COR-L47 (cell line): ENCODE data around the gene AFAP1L2.

Source experiments
- DNase-seq: peaks from one replicate; lab custom pipeline; 2025; lab: John Stamatoyannopoulos, UW

AFAP1L2 gene

DNA sequence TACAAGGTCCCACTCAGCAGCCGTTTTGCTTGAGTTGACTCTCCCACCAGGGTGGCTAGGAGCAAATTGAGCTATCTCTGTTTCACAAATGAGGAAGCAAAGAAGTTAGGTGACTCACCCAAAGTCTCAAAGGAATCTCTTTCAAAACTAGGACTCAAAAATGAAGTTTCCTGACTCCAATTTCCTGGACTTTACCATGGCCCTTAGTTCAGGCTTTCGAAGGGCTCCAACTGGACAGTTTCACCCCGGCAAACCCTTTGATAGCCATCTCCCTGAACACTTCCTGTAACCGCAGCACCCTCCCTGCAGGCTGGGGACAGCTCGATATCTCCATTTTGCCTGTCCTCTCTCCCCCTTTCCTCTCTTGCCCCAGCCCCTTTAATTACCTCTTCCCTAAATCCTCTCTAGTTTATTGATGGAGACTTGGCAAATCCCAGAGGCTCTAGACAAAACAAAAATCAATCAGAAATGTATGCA, 4.7 kb upstream of the AFAP1L2 start:
- DNase-seq, result no peak

DNA sequence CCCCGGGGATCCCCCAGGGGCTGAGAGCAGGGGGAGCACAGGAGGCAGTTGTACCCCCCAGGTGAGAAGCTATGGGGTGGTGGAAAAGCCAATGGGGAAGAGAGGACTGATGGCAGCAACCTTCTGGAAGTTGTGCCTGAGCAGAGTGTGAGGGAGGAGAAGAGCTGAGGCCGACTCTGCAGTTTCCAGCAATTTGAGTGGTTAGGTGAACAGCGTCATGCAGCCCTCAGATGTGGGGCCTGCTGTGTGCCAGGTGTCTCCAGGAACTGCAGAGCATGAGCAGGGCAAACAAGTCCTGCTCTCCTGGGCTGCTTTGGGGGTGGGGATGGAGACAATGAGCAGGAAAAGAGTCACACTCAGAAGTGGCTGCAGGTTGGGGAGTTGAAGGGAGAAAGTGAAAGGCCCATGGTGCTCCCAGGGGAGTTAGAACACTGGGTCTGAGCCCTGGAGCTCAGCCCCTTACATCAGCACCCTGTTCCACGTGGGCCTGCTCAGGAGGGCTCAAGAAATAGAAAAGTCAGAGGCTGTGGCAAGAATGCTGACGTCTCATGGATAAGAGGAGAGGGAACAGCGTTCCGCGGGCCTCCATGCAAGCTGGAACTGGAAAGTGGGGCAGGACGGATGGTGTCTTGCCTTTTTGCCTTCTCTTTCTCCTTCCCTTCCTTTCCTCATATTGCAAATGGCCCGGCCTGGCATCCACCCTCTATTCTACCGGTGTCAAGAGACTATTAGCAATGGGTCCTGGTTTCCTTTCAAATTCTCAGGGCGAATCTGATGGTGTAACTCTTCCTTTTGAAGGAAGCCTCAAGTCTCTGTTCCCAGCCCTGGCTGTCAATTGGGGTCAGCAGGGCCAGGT, 4.0 kb upstream of the AFAP1L2 start:
- DNase-seq, result no peak

DNA sequence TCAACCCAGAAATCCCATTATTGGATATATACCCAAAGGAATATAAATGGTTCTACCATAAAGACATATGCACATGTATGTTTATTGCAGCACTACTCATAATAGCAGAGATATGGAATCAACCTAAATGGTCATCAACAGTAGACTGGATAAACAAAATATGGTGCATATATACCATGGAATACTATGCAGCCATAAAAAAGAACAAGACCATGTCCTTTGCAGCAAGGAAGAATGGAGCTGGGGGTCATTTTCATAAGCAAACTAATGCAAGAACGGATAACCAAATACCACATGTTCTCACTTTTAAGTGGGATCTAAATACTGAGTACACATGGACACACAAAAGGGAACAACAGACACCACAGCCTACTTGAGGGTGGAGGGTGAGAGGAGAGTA, 2.2 kb upstream of the AFAP1L2 start:
- DNase-seq, result no peak

DNA sequence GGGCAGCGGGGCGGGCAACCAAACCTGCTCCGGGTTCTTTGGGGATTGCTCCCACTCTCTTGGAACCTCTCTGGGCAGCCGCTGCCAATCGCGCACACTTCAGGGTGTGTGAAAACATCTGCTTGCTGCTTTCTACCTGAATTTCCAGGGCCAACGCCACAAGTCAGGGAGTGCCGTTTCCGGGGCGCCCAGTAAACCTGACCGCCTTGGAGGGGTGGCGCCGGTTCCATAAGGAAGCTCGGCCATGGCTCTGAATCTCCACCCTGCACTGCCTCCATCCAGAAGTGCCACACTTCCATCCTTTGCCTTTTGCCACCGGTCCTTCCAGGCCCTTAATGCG, 679 bp upstream of the AFAP1L2 start:
- no peak for DNase-seq

DNA sequence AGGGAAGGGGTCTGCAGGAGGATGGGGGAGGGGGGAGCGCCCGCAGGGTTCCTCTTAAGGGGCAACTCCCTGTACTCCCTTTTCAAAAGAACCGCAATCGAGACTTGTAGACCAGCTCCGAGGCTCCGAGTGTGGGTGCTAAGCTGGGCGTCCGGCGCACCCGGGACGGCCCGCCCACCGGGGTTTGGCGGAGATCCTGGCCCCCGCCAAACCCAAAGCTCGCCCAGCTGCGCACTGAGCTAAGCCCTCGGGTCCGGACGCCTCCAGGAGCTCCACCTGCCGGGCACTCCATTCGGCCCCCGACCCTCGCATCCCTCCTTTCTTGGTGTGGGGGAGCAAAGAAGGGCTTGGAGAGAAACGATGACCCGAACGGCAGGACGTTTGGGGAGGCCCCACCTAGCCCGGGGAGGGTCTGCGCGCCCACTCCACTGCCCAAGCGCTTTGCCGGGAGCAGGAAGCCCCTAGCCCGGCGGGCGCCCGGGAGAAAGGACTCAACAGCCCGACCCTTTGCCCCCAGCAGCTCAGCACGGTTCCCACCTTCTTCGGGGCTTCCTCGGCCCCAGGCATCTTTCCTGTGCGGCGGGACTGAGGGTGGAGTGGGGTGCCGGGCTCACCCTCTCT, 651 bp downstream of the AFAP1L2 start:
- DNase-seq, result no peak

DNA sequence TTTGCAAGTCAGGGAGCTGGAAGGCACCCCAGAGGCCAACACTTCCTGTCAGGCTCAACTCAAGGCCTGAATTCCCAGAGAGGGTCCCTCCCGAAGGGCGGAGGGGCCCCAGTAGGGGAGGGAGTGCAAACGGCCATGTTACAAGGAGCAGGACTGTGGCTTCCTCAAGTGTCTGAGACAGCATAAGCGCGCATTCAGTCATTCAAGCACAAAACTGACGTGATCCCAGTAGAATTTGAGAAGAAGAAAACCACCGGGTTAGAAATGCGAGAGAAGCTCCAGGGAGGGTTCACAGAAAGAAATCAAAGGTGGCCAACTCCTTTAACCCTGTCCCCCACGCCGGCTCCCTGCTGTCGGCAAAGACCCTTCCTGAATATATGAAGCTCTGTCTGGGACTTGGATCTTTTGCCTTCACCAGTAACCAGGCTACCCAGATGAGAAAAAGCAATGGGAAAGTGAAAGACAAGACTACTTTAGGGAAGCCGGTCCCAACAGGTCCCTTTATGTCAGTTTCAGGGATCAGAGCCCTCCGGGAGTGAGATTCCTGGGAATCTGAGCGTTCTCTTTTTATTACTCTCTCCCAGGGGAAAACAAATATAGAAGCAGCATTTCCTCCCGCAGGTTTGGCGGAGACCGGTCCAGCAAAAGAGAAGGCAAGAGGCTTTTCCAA, 1.3 kb downstream of the AFAP1L2 start:
- DNase-seq, result no peak

DNA sequence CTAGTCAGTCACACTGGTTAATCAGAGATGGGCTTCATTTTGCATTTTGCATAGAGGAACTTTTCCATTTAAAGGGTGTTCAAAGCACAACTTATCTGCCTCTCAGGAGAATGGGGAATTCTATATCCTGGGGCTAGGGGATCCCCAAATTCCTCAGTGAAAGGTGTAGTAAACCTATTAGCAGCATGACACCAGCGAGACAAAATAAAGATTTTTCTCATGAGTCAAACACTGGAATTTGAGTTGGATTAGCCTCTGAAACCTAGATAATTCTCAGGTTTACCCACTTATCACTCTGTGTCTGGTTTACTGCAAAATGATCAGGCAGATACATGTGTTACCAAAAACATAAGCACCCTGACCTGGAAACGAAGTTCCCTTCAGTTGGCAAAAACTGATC, 2.1 kb downstream of the AFAP1L2 start:
- no peak for DNase-seq

DNA sequence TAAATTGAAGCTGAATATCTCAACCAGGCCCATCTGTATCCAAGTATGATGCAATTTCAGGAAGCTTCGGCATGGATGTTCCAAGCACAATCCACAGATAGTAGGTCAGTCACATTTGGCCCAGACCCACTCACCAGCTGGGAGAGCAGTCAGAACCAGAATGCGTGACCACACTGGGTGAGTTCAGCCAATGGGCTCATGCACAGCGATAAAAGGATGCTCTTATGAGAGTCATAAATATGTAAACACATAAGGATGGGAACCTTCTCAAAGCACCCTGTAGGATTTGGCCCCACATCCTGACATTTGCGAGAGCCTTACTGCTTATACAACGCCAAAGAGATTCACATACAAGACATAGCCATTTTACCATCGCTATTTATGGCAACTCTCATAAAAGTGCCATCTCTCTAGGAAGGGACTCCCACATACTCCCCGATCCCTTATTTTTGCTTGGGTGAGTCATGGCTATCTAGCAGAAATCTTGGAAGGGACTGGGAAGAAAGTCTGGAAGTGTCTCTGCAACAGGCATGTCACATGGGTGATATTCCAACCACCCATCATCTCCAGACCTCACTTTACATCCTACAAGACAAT, 3.0 kb downstream of the AFAP1L2 start:
- no peak for DNase-seq

DNA sequence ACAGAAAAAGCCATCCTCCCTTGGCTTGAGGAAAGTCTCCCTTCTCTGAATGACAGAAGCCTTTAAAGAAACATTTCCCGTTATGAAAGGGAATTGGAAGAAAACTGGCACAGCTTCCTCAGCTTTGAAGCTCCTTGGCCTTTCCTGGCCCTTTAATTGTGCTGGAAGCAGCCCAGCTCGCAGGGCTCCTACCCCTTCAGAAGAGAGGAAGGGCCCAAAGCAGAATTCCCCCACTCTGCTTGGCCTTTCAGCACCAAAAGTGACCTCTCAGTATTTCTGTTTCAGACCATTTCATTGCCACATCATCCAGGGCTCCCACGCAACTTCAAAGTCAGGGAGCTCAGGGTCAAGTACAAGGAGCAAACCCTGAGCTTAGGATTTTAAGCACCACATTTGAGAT, 4.2 kb downstream of the AFAP1L2 start:
- no peak for DNase-seq

DNA sequence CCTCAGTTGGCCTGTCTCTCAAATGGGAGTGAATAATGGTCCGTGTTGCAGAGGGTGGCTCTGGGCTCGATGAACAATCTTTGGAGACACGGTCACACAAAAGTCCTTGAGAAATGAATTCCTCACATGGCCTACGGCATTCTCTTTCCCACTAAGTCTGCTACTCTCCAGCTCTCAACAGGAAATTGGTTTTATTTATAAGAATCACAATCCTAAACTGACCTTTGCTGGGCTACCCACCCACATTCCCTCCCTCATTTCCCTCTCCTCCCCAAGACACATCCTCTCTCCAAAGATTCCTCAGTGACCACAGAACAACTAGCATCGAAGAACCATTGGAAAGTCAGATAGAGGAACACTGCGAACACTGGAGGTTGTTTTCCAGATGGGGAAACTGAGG, 4.7 kb downstream of the AFAP1L2 start:
- no peak for DNase-seq

DNA sequence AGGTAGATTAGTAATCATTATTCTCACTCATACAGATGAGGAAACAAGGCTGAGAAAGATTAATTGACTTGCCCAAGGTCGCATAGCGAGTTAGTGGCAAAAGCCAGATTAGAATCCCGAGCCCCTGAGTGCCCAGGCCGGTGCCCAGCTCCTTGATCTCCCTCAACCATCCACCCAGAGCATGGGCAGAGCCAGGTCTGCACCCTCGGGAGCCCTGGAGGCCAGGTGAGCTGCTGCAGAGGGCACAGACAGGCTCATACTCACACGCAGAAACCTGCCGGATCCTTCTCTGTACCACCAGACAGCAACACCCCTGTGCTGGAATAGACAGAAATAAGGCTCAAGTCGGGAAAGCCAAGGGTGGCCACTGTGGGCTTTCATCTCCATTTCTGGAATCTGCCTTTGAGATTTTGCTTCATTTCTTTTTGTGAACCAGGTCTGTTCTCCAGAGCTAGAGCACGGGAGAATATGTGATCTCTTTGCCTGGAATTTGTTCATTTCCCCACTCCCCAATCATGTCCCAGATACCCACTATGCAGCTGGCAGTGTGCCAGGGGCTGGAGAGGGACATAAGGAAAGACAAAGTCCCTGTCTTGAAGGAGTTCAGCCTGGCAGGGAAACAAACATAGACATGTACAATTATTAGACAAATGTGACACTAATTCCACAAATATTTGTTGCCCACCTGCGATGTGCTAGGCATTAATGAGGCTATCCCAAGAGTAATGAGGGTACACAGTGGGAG, 5.5 kb downstream of the AFAP1L2 start:
- DNase-seq, result no peak

DNA sequence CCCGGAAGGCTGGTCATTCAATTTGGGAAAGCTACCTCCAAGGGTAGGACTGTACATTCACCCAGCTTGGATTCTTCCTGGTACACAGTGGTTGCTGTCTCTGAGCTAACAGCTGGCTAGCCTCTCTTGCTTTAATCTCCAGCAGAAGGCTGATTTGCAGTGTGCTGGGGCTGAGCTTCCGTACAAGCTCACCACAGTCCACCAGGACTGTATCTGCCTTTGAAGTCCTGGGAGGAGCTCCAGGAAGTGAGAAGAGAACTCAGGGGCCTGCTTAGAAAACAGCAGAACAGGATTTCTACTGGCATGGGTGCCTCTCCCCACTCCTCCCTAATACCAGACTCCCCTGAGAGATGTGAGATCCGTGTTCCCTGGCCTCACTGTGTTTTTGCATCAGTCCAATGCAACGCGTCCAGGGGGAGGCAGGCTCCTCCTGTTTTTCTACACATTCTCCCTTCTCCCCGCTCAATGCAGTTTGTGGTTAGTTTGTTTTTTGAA, 6.6 kb downstream of the AFAP1L2 start:
- no peak for DNase-seq

DNA sequence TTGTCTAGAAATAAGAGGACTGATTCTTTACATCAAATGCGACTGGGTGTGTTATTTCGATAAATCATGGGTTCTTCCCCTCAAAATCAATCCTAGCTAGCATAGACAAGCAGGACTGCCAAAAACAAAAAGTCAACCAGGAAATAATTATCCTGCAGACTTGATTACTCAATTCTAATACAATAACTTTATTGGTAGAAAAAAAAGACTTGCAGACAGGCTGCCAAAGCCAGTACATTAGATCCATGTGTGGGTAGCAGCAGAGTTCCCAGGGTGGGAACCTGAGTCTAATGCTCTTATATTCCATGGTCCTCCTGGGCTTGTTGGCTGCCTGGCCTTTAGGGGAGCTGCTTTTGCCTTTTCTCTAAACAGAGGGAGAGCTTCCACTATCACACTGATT, 7.8 kb downstream of the AFAP1L2 start:
- DNase-seq, result no peak

DNA sequence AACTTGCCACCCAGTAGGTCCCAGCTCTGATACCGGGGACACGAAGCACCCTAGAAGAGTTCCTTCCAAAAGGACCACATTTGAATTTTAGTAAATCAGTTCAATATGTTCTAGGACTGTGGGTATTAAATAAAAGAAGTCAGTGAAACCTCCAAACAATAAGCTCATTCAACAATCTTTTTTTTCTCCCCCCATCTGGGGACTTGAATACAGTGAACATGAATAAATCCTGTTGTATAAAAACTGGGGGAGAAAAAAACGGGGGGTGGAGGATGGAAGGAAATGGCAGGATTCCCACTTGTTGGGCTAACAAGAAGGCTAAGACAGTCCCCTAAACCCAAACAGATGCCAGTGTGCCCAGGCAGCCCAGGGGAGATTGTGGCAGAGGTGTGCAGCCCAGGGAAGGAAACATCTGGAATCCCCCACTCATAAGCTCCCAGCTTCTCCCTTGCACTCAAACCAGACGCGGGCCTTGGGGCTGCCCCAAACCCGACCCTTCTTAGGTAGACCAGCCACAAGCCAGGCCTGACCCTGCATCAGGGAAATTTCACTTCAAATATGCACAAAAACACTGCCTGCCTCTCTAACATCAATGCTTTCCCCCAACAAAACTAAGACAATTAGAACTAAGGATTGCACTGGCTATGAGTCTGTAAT, 8.8 kb downstream of the AFAP1L2 start:
- no peak for DNase-seq

DNA sequence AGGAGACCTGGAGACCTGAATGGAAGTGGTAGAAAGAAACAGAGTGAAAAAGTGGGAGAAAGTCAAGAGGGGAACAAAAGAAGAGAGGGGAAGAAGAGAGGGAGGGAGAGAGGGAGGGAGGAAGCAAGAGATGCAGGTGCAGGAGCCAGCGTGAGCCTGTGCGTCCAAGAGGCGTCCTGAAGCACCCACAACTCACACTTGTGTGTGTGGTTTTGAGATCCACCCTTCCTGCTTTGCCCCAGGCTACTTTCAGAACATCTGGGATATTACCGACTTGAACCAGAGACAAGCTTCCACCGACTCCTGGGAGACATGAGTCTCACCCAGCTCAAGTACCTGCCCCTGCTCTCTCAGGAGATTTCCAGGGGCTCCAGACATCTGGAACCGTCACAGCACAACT, 9.8 kb downstream of the AFAP1L2 start:
- no peak for DNase-seq

DNA sequence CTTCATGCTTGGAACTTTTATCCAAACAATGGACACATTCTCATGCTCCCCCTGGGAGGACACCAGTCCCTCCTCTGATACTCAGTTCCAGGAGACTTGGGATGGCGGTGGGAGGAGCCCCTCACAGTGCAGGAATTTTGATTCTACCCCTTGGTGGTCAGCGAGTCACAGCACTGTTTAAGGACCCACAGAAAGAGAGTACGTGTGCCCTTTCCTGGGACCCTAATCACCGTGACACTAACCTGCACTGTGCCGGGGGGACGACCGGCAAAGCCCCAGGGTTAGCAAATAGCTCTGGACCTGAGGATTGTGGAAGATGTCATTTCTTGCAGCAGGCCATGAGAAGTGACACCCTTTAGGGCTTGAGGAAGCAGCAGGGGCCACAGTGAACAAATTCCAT, 10.4 kb downstream of the AFAP1L2 start:
- no peak for DNase-seq

DNA sequence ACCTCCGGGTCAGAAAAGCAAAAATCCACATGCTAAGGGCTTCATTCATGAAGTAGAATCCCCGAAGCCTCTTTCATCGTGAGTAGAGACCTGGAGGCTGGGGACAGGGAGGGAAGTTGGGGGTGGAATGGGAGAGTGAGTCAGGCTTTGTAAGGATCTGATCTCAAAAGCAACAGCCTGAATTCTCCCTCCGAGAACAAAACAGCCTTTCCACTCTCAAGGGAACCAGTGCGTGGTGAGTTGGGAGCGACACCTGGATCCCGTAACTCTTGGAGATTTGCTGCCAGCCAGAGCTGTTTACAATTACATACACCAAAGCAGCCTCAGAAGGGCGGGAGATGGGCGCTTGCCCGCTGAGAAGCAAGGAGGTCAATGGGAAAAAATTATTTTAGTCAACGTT, 10.8 kb downstream of the AFAP1L2 start:
- DNase-seq, result no peak

DNA sequence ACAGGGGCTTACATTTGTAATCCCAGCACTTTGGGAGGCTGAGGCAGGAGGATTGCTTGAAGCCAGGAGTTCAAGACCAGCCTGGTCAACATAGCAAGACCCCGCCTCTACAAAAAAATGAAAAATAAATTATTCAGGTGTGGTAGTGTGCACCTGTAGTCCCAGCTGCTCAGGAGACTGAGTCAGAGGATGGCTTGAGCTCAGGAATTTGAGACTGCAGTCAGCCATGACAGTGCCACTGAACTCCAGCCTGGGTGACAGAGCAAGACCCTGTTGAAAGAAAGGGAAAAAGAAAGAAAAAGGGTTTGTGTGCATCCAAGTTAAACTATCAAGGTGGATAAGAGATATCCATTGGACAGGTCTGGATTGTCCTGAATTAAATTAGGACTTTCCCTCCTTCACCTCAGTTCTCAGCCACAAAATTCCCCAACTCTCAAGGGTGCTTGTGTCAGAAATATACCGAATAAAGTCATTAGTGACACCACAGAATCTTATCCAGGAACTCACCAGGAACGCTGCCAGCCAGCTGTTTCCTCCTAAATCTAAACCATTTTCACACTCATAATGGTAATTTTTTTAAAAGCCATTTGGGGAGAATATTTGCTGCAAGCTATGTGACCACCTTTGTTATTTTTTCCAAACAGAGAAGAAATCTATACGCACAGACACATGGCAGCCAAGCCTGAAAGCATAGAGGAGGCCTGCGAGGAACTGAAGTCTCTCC, 12.0 kb downstream of the AFAP1L2 start:
- no peak for DNase-seq

DNA sequence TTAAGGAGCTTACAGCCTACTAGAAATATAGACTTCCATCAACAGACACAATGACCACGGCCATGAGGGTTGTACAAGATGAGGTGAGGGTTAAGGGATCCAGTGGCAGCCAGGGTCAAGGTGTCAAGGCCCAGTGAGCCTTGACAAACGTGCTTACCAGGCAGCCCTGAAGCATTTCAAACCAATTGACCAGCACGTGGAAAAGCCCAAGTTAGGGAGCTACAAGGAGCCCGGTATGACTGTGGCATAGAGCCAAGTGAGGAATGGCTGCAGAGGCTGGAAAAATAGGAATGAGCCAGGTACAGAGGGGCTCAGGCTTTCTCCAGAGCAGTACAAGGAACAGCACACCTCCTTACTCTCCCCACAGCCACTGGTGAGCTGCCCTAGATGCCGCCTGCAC, 12.7 kb downstream of the AFAP1L2 start:
- DNase-seq, result no peak

DNA sequence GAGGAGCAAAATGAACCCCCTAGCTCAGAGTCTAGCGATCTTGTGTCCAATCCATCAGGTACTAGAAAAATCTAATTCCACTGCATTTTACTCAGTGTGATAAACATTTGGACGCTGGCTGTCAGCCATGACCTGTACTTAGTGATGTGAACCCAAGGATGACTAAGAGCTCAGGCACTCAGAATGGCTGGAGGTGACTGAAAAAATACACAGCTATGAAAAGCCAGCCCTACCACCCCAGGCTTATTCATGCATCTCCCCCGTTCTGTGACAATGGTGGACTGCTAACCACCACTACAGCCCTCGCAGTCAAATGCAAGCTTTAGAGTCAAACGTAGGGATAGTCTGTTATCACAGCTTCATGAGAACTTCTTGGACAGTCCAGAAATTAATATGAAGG, 14.9 kb downstream of the AFAP1L2 start:
- no peak for DNase-seq

DNA sequence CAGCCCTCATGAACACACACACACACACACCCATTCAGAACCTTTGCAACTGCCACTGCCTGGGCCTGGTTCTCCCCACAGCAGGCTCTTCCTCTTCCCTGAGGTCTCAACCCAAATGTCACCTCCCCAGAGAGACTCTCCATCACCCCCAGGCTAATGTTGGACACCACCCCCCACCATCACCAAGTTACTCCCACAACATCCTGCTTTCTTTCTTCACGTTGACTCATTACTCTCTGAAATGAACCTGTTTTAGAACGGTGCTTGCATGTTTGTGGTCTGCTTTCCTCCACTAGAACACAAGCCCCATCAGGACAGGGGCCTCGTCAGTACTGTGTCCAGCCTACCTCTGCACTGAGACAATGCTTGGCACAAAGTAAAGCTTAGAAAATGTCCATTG, 16.0 kb downstream of the AFAP1L2 start:
- DNase-seq, result no peak
